Fibroblast of skin of scalp (primary cell): Measurements from ENCODE around the gene SMURF1.

ENCODE experiments used
- DNase-seq: peaks from one replicate; pipeline ENCODE4 v3.0.0-alpha.2; 2013

Gene SMURF1

GRCh38 chr7:99141841-99142726 lies 1.8 kb downstream of the SMURF1 start:
- DNase-seq: peak; percentile 90

- no peak for DNase-seq
Observed at GRCh38 chr7:99141334-99141733, 2.6 kb downstream of the SMURF1 start.

- no peak for DNase-seq
Observed at GRCh38 chr7:99140813-99141212, 3.1 kb downstream of the SMURF1 start.

- peak; percentile 31 for DNase-seq
Observed at GRCh38 chr7:99139036-99139435, 4.9 kb downstream of the SMURF1 start.

- DNase-seq: peak; percentile 83
Observed at GRCh38 chr7:99137411-99138180, 6.3 kb downstream of the SMURF1 start.

- DNase-seq: no peak
Observed at GRCh38 chr7:99135938-99136337, 8.0 kb downstream of the SMURF1 start.

GRCh38 chr7:99133766-99134564 lies 9.9 kb downstream of the SMURF1 start:
- no peak for DNase-seq

GRCh38 chr7:99132595-99133321 lies 11.2 kb downstream of the SMURF1 start:
- DNase-seq: no peak

GRCh38 chr7:99131290-99131689 lies 12.6 kb downstream of the SMURF1 start:
- DNase-seq: no peak

GRCh38 chr7:99129536-99129935 lies 14.4 kb downstream of the SMURF1 start:
- no peak for DNase-seq

- no peak for DNase-seq
Observed at GRCh38 chr7:99129001-99129400, 14.9 kb downstream of the SMURF1 start.

GRCh38 chr7:99128076-99128950 lies 15.6 kb downstream of the SMURF1 start:
- no peak for DNase-seq

GRCh38 chr7:99127636-99128035 lies 16.3 kb downstream of the SMURF1 start:
- DNase-seq: peak; percentile 57

GRCh38 chr7:99126921-99127553 lies 16.9 kb downstream of the SMURF1 start:
- DNase-seq: no peak

- DNase-seq: no peak
Observed at GRCh38 chr7:99125505-99125865, 18.4 kb downstream of the SMURF1 start.

GRCh38 chr7:99124751-99125504 lies 19.0 kb downstream of the SMURF1 start:
- no peak for DNase-seq

- DNase-seq: no peak
Observed at GRCh38 chr7:99124236-99124635, 19.7 kb downstream of the SMURF1 start.

GRCh38 chr7:99123571-99124033 lies 20.3 kb downstream of the SMURF1 start:
- peak; percentile 56 for DNase-seq

- DNase-seq: no peak
Observed at GRCh38 chr7:99122762-99123161, 21.1 kb downstream of the SMURF1 start.
